Smooth muscle cell (in vitro differentiated cells): ENCODE data around the gene FAAP100. TPM values are rescaled to one million over a fixed set of nuclear protein-coding genes. Genes with fewer than 3 reads are reported as not detected.

ENCODE experiments used
- DNase-seq: peaks from one replicate; lab custom pipeline; 2025; ENCODE audit not compliant: unreplicated experiment; lab: John Stamatoyannopoulos, UW
- H2AFZ ChIP-seq: fragments of 200-600 bp; sonication (generic); 2 replicates; pipeline ENCODE4 v1.6.0; 2016; ENCODE audit warnings: antibody characterized with exemption, low read depth, mild to moderate bottlenecking
- H3F3A ChIP-seq: fragments of 200-600 bp; sonication (generic); 2 replicates; pipeline ENCODE4 v1.6.0; 2017; ENCODE audit warnings: antibody characterized with exemption, low read depth
- H3K27ac ChIP-seq: fragments of 200-600 bp; sonication (generic); 2 replicates; pipeline ENCODE4 v1.5.1; 2016; ENCODE audit warnings: low read depth, mild to moderate bottlenecking
- H3K27me3 ChIP-seq: fragments of 200-600 bp; sonication (generic); 2 replicates; pipeline ENCODE4 v1.6.1; 2016; ENCODE audit warnings: low read depth, mild to moderate bottlenecking
- H3K36me3 ChIP-seq: fragments of 200-600 bp; sonication (generic); 2 replicates; pipeline ENCODE4 v1.5.1; 2016; ENCODE audit warnings: low read depth
- H3K4me1 ChIP-seq: fragments of 200-600 bp; sonication (generic); 2 replicates; pipeline ENCODE4 v1.5.1; 2016; ENCODE audit warnings: low read depth
- H3K4me2 ChIP-seq: fragments of 200-600 bp; sonication (generic); 2 replicates; pipeline ENCODE4 v1.6.0; 2016; ENCODE audit warnings: mild to moderate bottlenecking
- H3K4me3 ChIP-seq: fragments of 200-600 bp; sonication (generic); 2 replicates; pipeline ENCODE4 v1.5.1; 2016; ENCODE audit warnings: mild to moderate bottlenecking
- H3K79me2 ChIP-seq: fragments of 200-600 bp; sonication (generic); 2 replicates; pipeline ENCODE4 v1.6.0; 2016; ENCODE audit warnings: low read depth, mild to moderate bottlenecking
- H3K9ac ChIP-seq: fragments of 200-600 bp; sonication (generic); 2 replicates; pipeline ENCODE4 v1.6.0; 2016; ENCODE audit warnings: low read depth
- H3K9me3 ChIP-seq: fragments of 200-600 bp; sonication (generic); replicated peaks from 2 replicates; pipeline ENCODE4 v1.5.1; 2016; ENCODE audit warnings: low read depth
- H4K20me1 ChIP-seq: fragments of 200-600 bp; sonication (generic); 2 replicates; pipeline ENCODE4 v1.6.0; 2016; ENCODE audit warnings: low read depth
- CTCF ChIP-seq: fragments of 200-600 bp; sonication (generic); IDR thresholded peaks from 2 replicates; pipeline ENCODE4 v1.5.1; 2017; ENCODE audit warnings: borderline replicate concordance, mild to moderate bottlenecking, antibody characterized with exemption; ENCODE audit not compliant: insufficient read depth, poor library complexity, severe bottlenecking
- WGBS: methylation state at CpG from one replicate; pipeline ENCODE4 v1.1.7; 2016; ENCODE audit warnings: low lambda C conversion rate; 5-methylcytosine and 5-hydroxymethylcytosine counted together
- polyA plus RNA-seq: library from polyadenylated mRNA; unstranded; fragments of >200 nt; fragmentation: Nextera tagmentation; extraction: Ambion mirVana; gene quantifications from 2 replicates; pipeline ENCODE4 v1.2.1, GENCODE V29; 2016
- total RNA-seq: library from RNA; depleted of rRNA; stranded (reverse); fragments of >200 nt; gene quantifications from 2 replicates; pipeline ENCODE4 v1.2.3, GENCODE V29; 2014

Gene FAAP100
- total and polyA plus RNA-seq, 2 experiments from 2014 or later = 17.9 to 28.5 TPM

GRCh38 chr17:81539961-81540675 lies 12.0 kb downstream of the FAAP100 start:
- WGBS = 96% methylated on average over 28 of the region's 28 CpGs

GRCh38 chr17:81539571-81539900 lies 12.6 kb downstream of the FAAP100 start:
- 85% methylated on average over 10 of the region's 10 CpGs for WGBS
- no peak overlapping the region for H3K27ac ChIP-seq
- peaks cover 9% of the 10 kb centered on the region for H3K4me1 ChIP-seq
- no peak for DNase-seq
- no peaks in the 10 kb centered on the region for H3K79me2 ChIP-seq
- peaks cover 11% of the 10 kb centered on the region for H3K27me3 ChIP-seq
- H3K36me3 ChIP-seq = no peaks in the 10 kb centered on the region
- H2AFZ ChIP-seq = no peak overlapping the region
- H3F3A ChIP-seq = no peaks in the 10 kb centered on the region
- TF ChIP-seq CTCF = no peak
- H3K4me2 ChIP-seq = no peak overlapping the region
- peaks cover 10% of the 10 kb centered on the region for H4K20me1 ChIP-seq
- H3K9me3 ChIP-seq = no peaks in the 10 kb centered on the region
- H3K9ac ChIP-seq = no peak overlapping the region
- no peak overlapping the region for H3K4me3 ChIP-seq

More at GRCh38 chr17:81539961-81540675, 12.0 kb downstream of the FAAP100 start:
- TF ChIP-seq CTCF = no peak
- no peak for DNase-seq
- Histone ChIP-seq H3K27me3 (peaks cover 11% of the 10 kb centered on the region), H3K9ac (no peak overlapping the region), H3K4me2 (no peak overlapping the region), H3K4me1 (peaks cover 9% of the 10 kb centered on the region), H3K9me3 (no peaks in the 10 kb centered on the region), H3K4me3 (no peak overlapping the region), H3K27ac (no peak overlapping the region), H3K36me3 (no peaks in the 10 kb centered on the region), H4K20me1 (peaks cover 10% of the 10 kb centered on the region), H3K79me2 (no peaks in the 10 kb centered on the region), H3F3A (no peaks in the 10 kb centered on the region), H2AFZ (no peak overlapping the region)

- Histone ChIP-seq H3K27me3 (peaks cover 11% of the 10 kb centered on the region), H3K27ac (no peak overlapping the region), H4K20me1 (peaks cover 10% of the 10 kb centered on the region), H3K9me3 (no peaks in the 10 kb centered on the region), H3K79me2 (no peaks in the 10 kb centered on the region), H3F3A (no peaks in the 10 kb centered on the region), H3K4me3 (no peak overlapping the region), H3K4me1 (peaks cover 9% of the 10 kb centered on the region), H3K36me3 (no peaks in the 10 kb centered on the region), H3K9ac (no peak overlapping the region), H2AFZ (no peak overlapping the region), H3K4me2 (no peak overlapping the region)
- WGBS = 94% methylated on average over 25 of the region's 26 CpGs
- no peak for TF ChIP-seq CTCF
- no peak for DNase-seq
These were observed 13.2 kb downstream of the FAAP100 start for GRCh38 chr17:81538651-81539570.
